SK-N-SH (cell line): ENCODE measurements around the gene UPF3A. TPM values are rescaled to one million over a fixed set of nuclear protein-coding genes. Genes with fewer than 3 reads are reported as not detected.

Source experiments
- CTCF ChIA-PET: fragments of 300-600, 350-600 bp; formaldehyde crosslinking; extraction: SDS; loops from one replicate; lab custom pipeline; 2021; lab: Yijun Ruan, JAX
- POLR2A ChIA-PET: fragments of 350-600 bp; sonication (Branson Sonifier 250); formaldehyde crosslinking; extraction: SDS; loops from one replicate; lab custom pipeline; 2020; ENCODE audit warnings: antibody characterized with exemption, inconsistent platforms; lab: Yijun Ruan, JAX
- DNase-seq: peaks from one replicate; pipeline ENCODE4 v3.0.0; 2012
- H2AFZ ChIP-seq: fragments of 200-600 bp; sonication (generic); 2 replicates; pipeline ENCODE4 v1.8.1; 2016; ENCODE audit warnings: antibody characterized with exemption, mild to moderate bottlenecking, low read depth
- H3F3A ChIP-seq: fragments of 200-600 bp; sonication (generic); replicated peaks from 2 replicates; pipeline ENCODE3; 2016; ENCODE audit warnings: antibody characterized with exemption, mild to moderate bottlenecking; ENCODE audit not compliant: insufficient read depth
- H3K27ac ChIP-seq, 2 experiments: fragments of 200-500 bp in 1 of 2; fragments of 200-600 bp in 1 of 2; sonication (Bioruptor generic) in 1 of 2; sonication (generic), shearing (Covaris generic) in 1 of 2; 2 replicates each; pipeline versions ENCODE4 v1.5.1 to v1.6.1; 2014 to 2016; ENCODE audit warnings: low read depth in 2 of 2, inconsistent platforms in 1 of 2, low read length in 1 of 2, mild to moderate bottlenecking in 1 of 2, mixed read lengths in 1 of 2
- H3K27me3 ChIP-seq: fragments of 200-600 bp; sonication (generic), shearing (Covaris generic); 2 replicates; pipeline ENCODE4 v1.6.1; 2016; ENCODE audit warnings: mixed run types; ENCODE audit not compliant: insufficient read depth
- H3K36me3 ChIP-seq, 2 experiments: fragments of 200-500 bp in 1 of 2; fragments of 200-600 bp in 1 of 2; sonication (Bioruptor generic) in 1 of 2; sonication (generic) in 1 of 2; replicated peaks in 1 of 2; 2 replicates each; pipeline versions ENCODE3 to v1.5.1; 2014 to 2016; ENCODE audit warnings: low read length in 1 of 2, mild to moderate bottlenecking in 1 of 2; ENCODE audit not compliant: insufficient read depth in 2 of 2, control insufficient read depth in 1 of 2
- H3K4me1 ChIP-seq, 2 experiments: fragments of 200-500 bp in 1 of 2; fragments of 200-600 bp in 1 of 2; sonication (Bioruptor generic) in 1 of 2; sonication (generic), shearing (Covaris generic) in 1 of 2; 2 replicates each; pipeline versions ENCODE4 v1.5.1 to v1.6.1; 2014 to 2016; ENCODE audit warnings: low read depth in 1 of 2, low read length in 1 of 2, mixed run types in 1 of 2; ENCODE audit not compliant: insufficient read depth in 2 of 2, control insufficient read depth in 1 of 2
- H3K4me2 ChIP-seq: fragments of 200-600 bp; sonication (generic), shearing (Covaris generic); 2 replicates; pipeline ENCODE4 v1.6.1; 2017; ENCODE audit warnings: mixed run types
- H3K4me3 ChIP-seq, 2 experiments: fragments of 200-500 bp in 1 of 2; fragments of 200-600 bp in 1 of 2; sonication (Bioruptor generic) in 1 of 2; sonication (generic), shearing (Covaris generic) in 1 of 2; 2 replicates each; pipeline versions ENCODE4 v1.5.1 to v1.8.1; 2014 to 2016; ENCODE audit warnings: low read depth in 2 of 2, inconsistent platforms in 1 of 2, low read length in 1 of 2, mild to moderate bottlenecking in 1 of 2, mixed read lengths in 1 of 2, moderate library complexity in 1 of 2
- H3K79me2 ChIP-seq: fragments of 200-600 bp; sonication (generic); 2 replicates; pipeline ENCODE4 v1.8.1; 2017; ENCODE audit warnings: mild to moderate bottlenecking; ENCODE audit not compliant: insufficient read depth
- H3K9ac ChIP-seq: fragments of 200-600 bp; sonication (generic); 2 replicates; pipeline ENCODE4 v1.6.1; 2017; ENCODE audit warnings: mixed run types
- H3K9me2 ChIP-seq: fragments of 200-600 bp; sonication (generic); 2 replicates; pipeline ENCODE4 v1.6.1; 2017; ENCODE audit warnings: mixed run types
- H3K9me3 ChIP-seq: fragments of 200-600 bp; sonication (generic); 2 replicates; pipeline ENCODE4 v1.6.1; 2017; ENCODE audit warnings: mixed run types, mild to moderate bottlenecking, moderate library complexity
- H4K20me1 ChIP-seq: fragments of 200-600 bp; sonication (generic); 2 replicates; pipeline ENCODE4 v1.6.1; 2017; ENCODE audit warnings: mild to moderate bottlenecking, mixed run types; ENCODE audit not compliant: insufficient read depth
- FOSL2 ChIP-seq: IDR thresholded peaks from 2 replicates; pipeline ENCODE4 v1.4.0; 2012; ENCODE audit warnings: low read depth, mild to moderate bottlenecking, moderate library complexity, borderline replicate concordance
- FOXJ3 ChIP-seq: sonication (generic); formaldehyde crosslinking; IDR thresholded peaks from 2 replicates; pipeline ENCODE4 v1.5.1; 2020; ENCODE audit warnings: mild to moderate bottlenecking, missing genetic modification reagents
- FOXM1 ChIP-seq: IDR thresholded peaks from 2 replicates; pipeline ENCODE4 v1.4.0; 2012; ENCODE audit warnings: low read depth, mild to moderate bottlenecking
- GABPA ChIP-seq: IDR thresholded peaks from 2 replicates; pipeline ENCODE4 v1.4.0; 2012; ENCODE audit warnings: low read depth, mild to moderate bottlenecking
- GATA2 ChIP-seq: sonication (generic); formaldehyde crosslinking; IDR thresholded peaks from 2 replicates; pipeline ENCODE4 v1.5.0; 2020; ENCODE audit warnings: mild to moderate bottlenecking, missing genetic modification reagents
- JUND ChIP-seq: IDR thresholded peaks from 2 replicates; pipeline ENCODE4 v1.4.0; 2012
- MEF2A ChIP-seq: IDR thresholded peaks from 2 replicates; pipeline ENCODE4 v1.4.0; 2012; ENCODE audit warnings: low read depth, borderline replicate concordance
- MXI1 ChIP-seq: IDR thresholded peaks from 2 replicates; pipeline ENCODE4 v1.6.1; 2012; ENCODE audit warnings: mild to moderate bottlenecking, low read depth, low read length, improper control_type of control experiment
- NFIC ChIP-seq: IDR thresholded peaks from 2 replicates; pipeline ENCODE4 v1.4.0; 2012; ENCODE audit warnings: borderline replicate concordance
- POLR2AphosphoS5 ChIP-seq: IDR thresholded peaks from 2 replicates; pipeline ENCODE4 v1.6.1; 2012; ENCODE audit warnings: low read depth, low read length
- RAD21 ChIP-seq: IDR thresholded peaks from 2 replicates; pipeline ENCODE4 v1.6.1; 2012; ENCODE audit warnings: mild to moderate bottlenecking, low read length
- RFX5 ChIP-seq: IDR thresholded peaks from 2 replicates; pipeline ENCODE4 v1.6.1; 2012; ENCODE audit warnings: mild to moderate bottlenecking, improper control_type of control experiment, low read length
- RXRA ChIP-seq: IDR thresholded peaks from 2 replicates; pipeline ENCODE4 v1.4.0; 2012; ENCODE audit warnings: low read depth, mild to moderate bottlenecking, borderline replicate concordance
- SIN3A ChIP-seq: IDR thresholded peaks from 2 replicates; pipeline ENCODE4 v1.6.1; 2012; ENCODE audit warnings: low read depth, mild to moderate bottlenecking, low read length, moderate library complexity, borderline replicate concordance
- SMC3 ChIP-seq: IDR thresholded peaks from 2 replicates; pipeline ENCODE4 v1.6.1; 2012; ENCODE audit warnings: low read depth, low read length, improper control_type of control experiment
- TCF12 ChIP-seq: IDR thresholded peaks from 2 replicates; pipeline ENCODE4 v1.4.0; 2012
- TEAD4 ChIP-seq: IDR thresholded peaks from 2 replicates; pipeline ENCODE4 v1.4.0; 2012; ENCODE audit warnings: mild to moderate bottlenecking, borderline replicate concordance; ENCODE audit not compliant: insufficient read depth
- WGBS: methylation state at CpG from one replicate; pipeline ENCODE4 v1.1.6; 2017; ENCODE audit warnings: low lambda C conversion rate; 5-methylcytosine and 5-hydroxymethylcytosine counted together
- polyA plus RNA-seq, 3 experiments: library from polyadenylated mRNA; depleted of rRNA; stranded (reverse); fragments of >200 nt; gene quantifications; 2 replicates each; pipeline ENCODE4 v1.2.3, GENCODE V29; 2012
- TF ChIP-seq, protein P1 (sequence below): fragments of 150-350 bp; IDR thresholded peaks from 2 replicates; pipeline ENCODE4 v1.6.1; 2016; ENCODE audit warnings: mild to moderate bottlenecking, low read depth, low read length
- TF ChIP-seq, protein P2 (sequence below): IDR thresholded peaks from 2 replicates; pipeline ENCODE4 v1.4.0; 2012; ENCODE audit warnings: low read depth, borderline replicate concordance

Gene UPF3A
- polyA plus RNA-seq, 1 of the 3 experiments (the other 2 are of a cell fraction) = 63.2 TPM

DNA sequence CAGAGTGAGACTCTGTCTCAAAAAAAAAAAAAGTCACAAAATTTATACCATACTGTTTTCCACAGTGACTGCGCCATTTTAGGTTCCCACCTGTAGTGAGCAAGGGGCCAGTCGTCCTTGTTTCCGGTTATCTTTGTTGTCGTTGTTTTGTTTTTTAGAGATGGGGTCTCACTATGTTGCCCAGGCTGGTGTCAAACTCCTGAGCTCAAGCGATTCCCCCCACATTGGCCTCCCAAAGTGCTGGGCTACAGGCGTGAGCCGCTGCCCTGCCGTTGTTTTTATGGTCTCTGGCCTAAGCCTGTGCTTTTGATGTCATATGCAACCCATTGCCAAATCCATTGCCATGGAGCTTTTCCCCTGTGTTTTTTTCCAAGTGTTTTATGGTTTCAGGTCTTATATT, 3.3 kb downstream of the UPF3A start:
- peaks cover 37 to 61% of the 10 kb centered on the region in 2 experiments for H3K36me3 ChIP-seq
- peaks cover 12 to 17% of the 10 kb centered on the region in 2 experiments for H3K4me1 ChIP-seq
- no peak overlapping the region for H3K4me3 ChIP-seq
- no peak overlapping the region for H2AFZ ChIP-seq
- H3K27ac ChIP-seq = no peak overlapping the region
- H3K27me3 ChIP-seq = no peaks in the 10 kb centered on the region
- no peaks in the 10 kb centered on the region for H3K9me2 ChIP-seq
- H4K20me1 ChIP-seq = peaks cover 7% of the 10 kb centered on the region; the same call in 1 of the 2 replicates
- 99% methylated on average over 8 of the region's 8 CpGs for WGBS
- CTCF ChIA-PET = interaction anchor here (0.9 kb wide), 1 partner anchor 18 kb away, joined by 3 read pairs; no protein-coding TSS in a partner anchor
- peaks cover 30% of the 10 kb centered on the region for H3F3A ChIP-seq
- no peaks in the 10 kb centered on the region for H3K9me3 ChIP-seq
- TF ChIP-seq TCF12 = no peak
- TF ChIP-seq JUND = no peak
- no peak for TF ChIP-seq RAD21
- TF ChIP-seq MEF2A = no peak
- TF ChIP-seq POLR2AphosphoS5 = no peak
- no peak for TF ChIP-seq SIN3A
- TF ChIP-seq, protein P1, sequence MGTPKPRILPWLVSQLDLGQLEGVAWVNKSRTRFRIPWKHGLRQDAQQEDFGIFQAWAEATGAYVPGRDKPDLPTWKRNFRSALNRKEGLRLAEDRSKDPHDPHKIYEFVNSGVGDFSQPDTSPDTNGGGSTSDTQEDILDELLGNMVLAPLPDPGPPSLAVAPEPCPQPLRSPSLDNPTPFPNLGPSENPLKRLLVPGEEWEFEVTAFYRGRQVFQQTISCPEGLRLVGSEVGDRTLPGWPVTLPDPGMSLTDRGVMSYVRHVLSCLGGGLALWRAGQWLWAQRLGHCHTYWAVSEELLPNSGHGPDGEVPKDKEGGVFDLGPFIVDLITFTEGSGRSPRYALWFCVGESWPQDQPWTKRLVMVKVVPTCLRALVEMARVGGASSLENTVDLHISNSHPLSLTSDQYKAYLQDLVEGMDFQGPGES = no peak
- no peak for TF ChIP-seq NFIC
- TF ChIP-seq RXRA = no peak
- TF ChIP-seq FOXJ3 (CRISPR knock-in tag) = no peak
- TF ChIP-seq MXI1 = no peak
- TF ChIP-seq, protein P2, sequence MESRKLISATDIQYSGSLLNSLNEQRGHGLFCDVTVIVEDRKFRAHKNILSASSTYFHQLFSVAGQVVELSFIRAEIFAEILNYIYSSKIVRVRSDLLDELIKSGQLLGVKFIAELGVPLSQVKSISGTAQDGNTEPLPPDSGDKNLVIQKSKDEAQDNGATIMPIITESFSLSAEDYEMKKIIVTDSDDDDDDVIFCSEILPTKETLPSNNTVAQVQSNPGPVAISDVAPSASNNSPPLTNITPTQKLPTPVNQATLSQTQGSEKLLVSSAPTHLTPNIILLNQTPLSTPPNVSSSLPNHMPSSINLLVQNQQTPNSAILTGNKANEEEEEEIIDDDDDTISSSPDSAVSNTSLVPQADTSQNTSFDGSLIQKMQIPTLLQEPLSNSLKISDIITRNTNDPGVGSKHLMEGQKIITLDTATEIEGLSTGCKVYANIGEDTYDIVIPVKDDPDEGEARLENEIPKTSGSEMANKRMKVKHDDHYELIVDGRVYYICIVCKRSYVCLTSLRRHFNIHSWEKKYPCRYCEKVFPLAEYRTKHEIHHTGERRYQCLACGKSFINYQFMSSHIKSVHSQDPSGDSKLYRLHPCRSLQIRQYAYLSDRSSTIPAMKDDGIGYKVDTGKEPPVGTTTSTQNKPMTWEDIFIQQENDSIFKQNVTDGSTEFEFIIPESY = no peak
- no peak for TF ChIP-seq TEAD4
- no peak for TF ChIP-seq FOSL2
- TF ChIP-seq GATA2 (CRISPR knock-in tag) = no peak
- no peak for TF ChIP-seq SMC3
- no peak for TF ChIP-seq FOXM1
- no peak for TF ChIP-seq GABPA
- TF ChIP-seq RFX5 = no peak
- TF ChIP-seq, all 33 proteins: peak for 0
- Histone ChIP-seq H3K9ac (no peak overlapping the region), H3K79me2 (peaks cover 67% of the 10 kb centered on the region), H3K4me2 (no peak overlapping the region)
- POLR2A ChIA-PET = no interaction called here
- DNase-seq = no peak
